Brain microvascular endothelial cell (primary cell): ENCODE data around the gene KIRREL3.

ENCODE experiments used
- DNase-seq: peaks from one replicate; pipeline ENCODE4 v3.0.0-alpha.2; 2020
- H3K27ac ChIP-seq: fragments of 250-450 bp; sonication (Bioruptor Pico); 2 replicates; pipeline ENCODE4 v1.5.1; 2020; ENCODE audit warnings: mild to moderate bottlenecking, moderate library complexity
- H3K27me3 ChIP-seq: fragments of 250-450 bp; sonication (Bioruptor Pico); replicated peaks from 2 replicates; pipeline ENCODE4 v1.5.1; 2020; ENCODE audit warnings: mild to moderate bottlenecking
- H3K36me3 ChIP-seq: fragments of 250-450 bp; sonication (Bioruptor Pico); replicated peaks from 2 replicates; pipeline ENCODE4 v1.5.1; 2020; ENCODE audit warnings: mild to moderate bottlenecking
- H3K4me3 ChIP-seq: 2 replicates; pipeline ENCODE4 v1.5.1; 2011; ENCODE audit warnings: low read depth, mild to moderate bottlenecking, control low read depth, low read length, moderate library complexity
- CTCF ChIP-seq: IDR thresholded peaks from 2 replicates; pipeline ENCODE4 v1.5.1; 2011; ENCODE audit warnings: low read depth, mild to moderate bottlenecking, moderate library complexity, low read length, control low read depth, inconsistent platforms; ENCODE audit errors: missing control alignments
- in situ Hi-C: cut with HindIII; loops from 2 replicates; pipeline ENCODE4 v1.10.0; 2017; ENCODE audit warnings: low sequenced_read_pairs, low pct_ligation_motif_present

The KIRREL3 gene

DNA sequence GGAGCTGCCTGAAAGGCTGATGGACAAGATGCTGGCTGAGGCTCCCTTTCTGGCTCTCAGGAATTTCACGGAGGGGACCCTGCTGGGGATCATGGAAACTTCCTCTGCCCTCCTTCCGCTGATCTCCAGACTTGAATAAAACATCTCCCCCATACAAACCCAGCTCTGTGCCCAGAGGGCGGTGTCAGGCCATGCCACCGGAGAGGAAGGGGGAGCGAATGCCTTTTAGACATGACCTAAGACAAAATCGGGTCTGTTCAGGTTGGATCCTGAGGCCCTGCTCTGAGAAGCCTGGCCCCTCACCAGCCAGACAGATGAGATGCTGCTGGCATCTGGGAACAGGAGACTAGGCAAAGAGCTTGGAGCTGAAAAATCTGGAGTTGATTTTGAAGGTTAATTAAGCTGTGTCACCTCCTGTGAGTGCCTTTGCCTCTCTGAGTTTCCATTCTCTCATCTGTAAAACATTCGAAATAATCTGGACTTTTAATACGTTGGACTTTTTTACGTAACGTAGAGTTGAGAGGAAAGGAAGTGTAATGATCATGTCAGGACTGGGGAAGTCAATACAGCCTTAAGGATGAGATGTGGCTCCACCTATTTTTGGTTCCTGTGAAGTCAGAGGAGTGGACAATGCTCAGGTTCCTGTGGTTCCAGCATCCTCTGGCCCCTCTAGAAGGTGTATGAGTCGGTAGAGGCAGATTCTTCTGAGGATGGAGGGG is 481.4 kb downstream of the KIRREL3 start:
- H3K36me3 ChIP-seq: no peaks in the 10 kb centered on the region
- no peak for TF ChIP-seq CTCF
- in situ Hi-C loops: no loop called here
- DNase-seq: no peak
- H3K27ac ChIP-seq: no peak overlapping the region
- peaks cover 16% of the 10 kb centered on the region for H3K27me3 ChIP-seq
- H3K4me3 ChIP-seq: no peak overlapping the region

DNA sequence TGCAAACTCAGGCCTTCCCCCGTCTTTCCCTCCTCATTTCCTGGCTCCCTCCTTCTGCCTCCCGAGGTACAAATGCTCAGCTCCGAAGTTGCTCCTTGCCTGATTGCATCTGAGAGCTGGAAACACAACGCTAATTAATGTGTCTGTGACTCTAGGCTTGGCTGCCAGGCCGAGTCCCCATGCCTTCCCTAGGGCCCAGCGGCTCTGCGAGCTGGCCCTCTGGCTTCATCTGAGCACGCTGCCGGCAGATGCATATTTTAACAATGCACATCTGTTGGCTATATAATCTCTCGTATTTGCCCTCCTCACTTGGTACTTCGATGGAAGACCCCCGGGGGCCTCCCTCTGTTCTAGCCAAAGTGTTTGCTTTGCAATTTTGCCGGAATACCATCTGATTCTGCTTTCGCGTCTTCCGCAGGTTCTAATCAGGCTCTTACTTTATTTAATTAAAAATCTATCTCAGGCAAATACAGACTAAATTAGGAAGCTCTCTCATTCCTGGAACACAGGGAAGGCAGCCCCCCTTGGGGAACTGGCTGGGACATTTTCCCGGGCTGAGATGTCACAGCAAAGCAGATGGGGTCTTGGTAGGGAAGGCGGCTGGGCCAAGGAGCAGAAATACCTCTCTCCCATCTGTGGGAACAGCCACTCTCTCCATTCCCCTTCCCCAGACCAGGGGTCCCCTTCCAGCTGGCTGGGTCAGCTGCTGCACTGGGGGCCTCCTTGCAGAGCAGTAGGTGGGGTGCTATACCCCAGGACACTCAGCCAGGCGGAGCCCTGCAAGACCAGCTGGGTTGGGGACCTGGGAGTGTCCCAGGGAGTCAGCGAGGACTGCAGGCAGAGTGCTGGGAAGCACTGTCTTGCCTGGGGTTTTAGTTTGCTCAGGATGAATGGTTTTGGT is 482.2 kb downstream of the KIRREL3 start:
- H3K27me3 ChIP-seq: peaks cover 16% of the 10 kb centered on the region
- no peak for DNase-seq

GRCh38 chr11:126515501-126515900 is 485.1 kb downstream of the KIRREL3 start:
- H3K4me3 ChIP-seq: no peak overlapping the region
- no peak for TF ChIP-seq CTCF
- peaks cover 16% of the 10 kb centered on the region for H3K27me3 ChIP-seq
- H3K36me3 ChIP-seq: no peaks in the 10 kb centered on the region
- DNase-seq: no peak
- no peak overlapping the region for H3K27ac ChIP-seq
- in situ Hi-C loops: no loop called here

More for the DNA sequence above, 482.2 kb downstream of the KIRREL3 start:
- Histone ChIP-seq H3K36me3 (no peaks in the 10 kb centered on the region), H3K27ac (no peak overlapping the region), H3K4me3 (no peak overlapping the region)
- in situ Hi-C loops: no loop called here
- TF ChIP-seq CTCF: no peak

DNA sequence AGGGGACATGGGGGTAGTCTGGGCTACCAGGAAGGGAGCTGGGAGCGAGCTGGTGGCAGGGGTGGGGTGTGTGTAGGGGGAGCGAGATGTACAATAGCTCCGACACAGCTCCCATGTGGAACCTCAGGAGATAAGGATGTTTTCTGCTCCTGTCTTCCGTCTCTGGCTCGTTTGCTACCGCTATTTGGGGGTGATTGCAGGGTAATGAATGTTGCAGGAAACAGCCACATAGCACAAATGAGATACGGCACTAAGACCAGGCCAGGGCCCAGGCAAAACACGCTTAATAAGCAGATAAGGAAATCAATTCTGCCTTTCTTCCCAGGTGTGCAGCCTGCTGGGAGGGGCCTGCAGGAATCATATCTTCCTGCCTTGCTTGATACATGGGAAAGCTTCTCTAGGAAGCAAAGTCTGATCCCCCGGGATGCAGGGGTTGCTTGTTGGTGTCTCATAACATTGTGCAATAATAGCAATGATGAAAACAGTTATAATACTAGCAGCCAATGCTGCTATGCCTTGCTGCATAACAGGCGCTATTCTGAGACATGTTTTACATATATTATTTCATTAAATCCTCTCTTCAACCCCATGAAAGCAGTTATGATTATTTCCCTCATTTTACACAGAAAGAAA is 486.4 kb downstream of the KIRREL3 start:
- in situ Hi-C loops: no loop called here
- no peaks in the 10 kb centered on the region for H3K36me3 ChIP-seq
- DNase-seq: no peak
- no peak for TF ChIP-seq CTCF
- H3K4me3 ChIP-seq: no peak overlapping the region
- peaks cover 11% of the 10 kb centered on the region for H3K27me3 ChIP-seq
- H3K27ac ChIP-seq: no peak overlapping the region

- in situ Hi-C loops: no loop called here
- Histone ChIP-seq H3K36me3 (no peaks in the 10 kb centered on the region), H3K27me3 (peaks cover 2% of the 10 kb centered on the region), H3K27ac (no peak overlapping the region), H3K4me3 (no peak overlapping the region)
- DNase-seq: no peak
- TF ChIP-seq CTCF: no peak
These were observed 487.5 kb downstream of the KIRREL3 start for GRCh38 chr11:126512741-126513715.
